Activated CD4-positive, alpha-beta T cell treated with anti-CD3 and anti-CD28 coated beads, Interleukin-2, amount 50 U/mL, for 4 hours (primary cell): ENCODE data around the gene FYB1.

ENCODE experiments used
- DNase-seq, 2 experiments: peaks; one replicate each; pipeline ENCODE4 v3.0.0-alpha.2; 2020

FYB1 gene

GRCh38 chr5:39115644-39116343, 103.6 kb downstream of the FYB1 start:
- DNase-seq = no peak

- DNase-seq = no peak
These were observed 105.2 kb downstream of the FYB1 start for GRCh38 chr5:39114155-39114554.

- DNase-seq = no peak
These were observed 105.9 kb downstream of the FYB1 start for GRCh38 chr5:39113354-39113953.

GRCh38 chr5:39109606-39110005, 109.8 kb downstream of the FYB1 start:
- no peak for DNase-seq

GRCh38 chr5:39108987-39109386, 110.4 kb downstream of the FYB1 start:
- no peak for DNase-seq

GRCh38 chr5:39107350-39107749, 112.0 kb downstream of the FYB1 start:
- no peak for DNase-seq

- no peak for DNase-seq
These were observed 113.0 kb downstream of the FYB1 start for GRCh38 chr5:39106322-39106721.

- DNase-seq = no peak
These were observed 115.1 kb downstream of the FYB1 start for GRCh38 chr5:39104221-39104620.

GRCh38 chr5:39102684-39103155, 116.6 kb downstream of the FYB1 start:
- DNase-seq = no peak

- DNase-seq = no peak
These were observed 118.4 kb downstream of the FYB1 start for GRCh38 chr5:39100851-39101396.

- no peak for DNase-seq
These were observed 119.0 kb downstream of the FYB1 start for GRCh38 chr5:39100301-39100850.

- no peak for DNase-seq
These were observed 119.5 kb downstream of the FYB1 start for GRCh38 chr5:39099831-39100230.

GRCh38 chr5:39093352-39093751, 126.0 kb downstream of the FYB1 start:
- no peak for DNase-seq

- no peak for DNase-seq
These were observed 126.6 kb downstream of the FYB1 start for GRCh38 chr5:39092581-39093351.

GRCh38 chr5:39091940-39092580, 127.3 kb downstream of the FYB1 start:
- no peak for DNase-seq

- no peak for DNase-seq
These were observed 135.4 kb downstream of the FYB1 start for GRCh38 chr5:39083968-39084367.

GRCh38 chr5:39082995-39083394, 136.4 kb downstream of the FYB1 start:
- DNase-seq = no peak

- no peak for DNase-seq
These were observed 138.7 kb downstream of the FYB1 start for GRCh38 chr5:39080597-39081204.

- DNase-seq = no peak
These were observed 139.2 kb downstream of the FYB1 start for GRCh38 chr5:39080168-39080567.

- no peak for DNase-seq
These were observed 140.2 kb downstream of the FYB1 start for GRCh38 chr5:39079147-39079546.

GRCh38 chr5:39076757-39077728, 142.3 kb downstream of the FYB1 start:
- no peak for DNase-seq
